Measurements from ENCODE around the gene PDGFD.

Gene PDGFD

GRCh38 chr11:104096900-104097299 is 67.0 kb downstream of the PDGFD start:
- no peak for TF ChIP-seq CTCF (conservative IDR thresholded peaks at IDR 0.05; ENCODE audit: low read depth)
- H3K27ac ChIP-seq, result no peak overlapping the region
- no peak for DNase-seq (ENCODE audit: low spot score)
- ChIA-PET CTCF (no interaction called here), POLR2A (ENCODE audit: low non-redundant PET) (no interaction called here)

GRCh38 chr11:104095791-104096190 is 68.2 kb downstream of the PDGFD start:
- ChIA-PET POLR2A (ENCODE audit: low non-redundant PET) (no interaction called here), CTCF (interaction anchor here (1.0 kb wide), 2 partner anchors 8 to 33 kb away, joined by 3 read pairs; no protein-coding TSS in a partner anchor)
- no peak for DNase-seq (ENCODE audit: low spot score)
- no peak for TF ChIP-seq CTCF (conservative IDR thresholded peaks at IDR 0.05; ENCODE audit: low read depth)
- H3K27ac ChIP-seq, result no peak overlapping the region

- no peak overlapping the region for H3K27ac ChIP-seq
- no peak for DNase-seq (ENCODE audit: low spot score)
- CTCF ChIA-PET, result no interaction called here
- POLR2A ChIA-PET (ENCODE audit: low non-redundant PET), result no interaction called here
- TF ChIP-seq CTCF (conservative IDR thresholded peaks at IDR 0.05; ENCODE audit: low read depth), result no peak
Observed at GRCh38 chr11:104094576-104094975, 69.4 kb downstream of the PDGFD start.

GRCh38 chr11:104093426-104094280 is 70.3 kb downstream of the PDGFD start:
- CTCF ChIA-PET, result no interaction called here
- no peak for TF ChIP-seq CTCF (conservative IDR thresholded peaks at IDR 0.05; ENCODE audit: low read depth)
- no peak overlapping the region for H3K27ac ChIP-seq
- POLR2A ChIA-PET (ENCODE audit: low non-redundant PET), result no interaction called here
- DNase-seq (ENCODE audit: low spot score), result no peak

- ChIA-PET CTCF (no interaction called here), POLR2A (ENCODE audit: low non-redundant PET) (no interaction called here)
- no peak for TF ChIP-seq CTCF (conservative IDR thresholded peaks at IDR 0.05; ENCODE audit: low read depth)
Observed at GRCh38 chr11:104092744-104093143, 71.2 kb downstream of the PDGFD start.

GRCh38 chr11:104091281-104092096 is 72.5 kb downstream of the PDGFD start:
- no peak for DNase-seq (ENCODE audit: low spot score)
- no peak for TF ChIP-seq CTCF (conservative IDR thresholded peaks at IDR 0.05; ENCODE audit: low read depth)
- H3K27ac ChIP-seq, result no peak overlapping the region
- CTCF ChIA-PET, result no interaction called here
- POLR2A ChIA-PET (ENCODE audit: low non-redundant PET), result no interaction called here

More at GRCh38 chr11:104092744-104093143, 71.2 kb downstream of the PDGFD start:
- H3K27ac ChIP-seq, result no peak overlapping the region
- DNase-seq (ENCODE audit: low spot score), result no peak
